K562 (cell line): ENCODE data around the gene ROM1. TPM values are rescaled to one million over a fixed set of nuclear protein-coding genes. Genes with fewer than 3 reads are reported as not detected.
A peak's percentile ranks its signal among the peaks of the same experiment; 100 is the strongest.

Source experiments
- EP400 ChIP-seq: fragments of 450-650 bp; IDR thresholded peaks from 2 replicates; pipeline ENCODE4 v1.6.1; 2017; ENCODE audit warnings: antibody characterized with exemption, mild to moderate bottlenecking, moderate library complexity
- ETV1 ChIP-seq: fragments of 450-650 bp; conservative IDR thresholded peaks from 2 replicates; pipeline ENCODE4 v1.6.1; 2016; ENCODE audit warnings: missing genetic modification characterization, control low read depth, low read depth, missing compliant biosample characterization
- HDGF ChIP-seq: fragments of 450-650 bp; IDR thresholded peaks from 2 replicates; pipeline ENCODE4 v1.6.1; 2016
- MEF2D ChIP-seq: conservative IDR thresholded peaks from 2 replicates; pipeline ENCODE4 v1.6.1; 2016; ENCODE audit warnings: low read depth, missing genetic modification characterization, missing compliant biosample characterization
- MXI1 ChIP-seq: IDR thresholded peaks from 2 replicates; pipeline ENCODE4 v1.6.1; 2011; ENCODE audit warnings: low read depth, mild to moderate bottlenecking, improper control_type of control experiment, low read length
- POLR2AphosphoS5 ChIP-seq: IDR thresholded peaks from 2 replicates; pipeline ENCODE4 v1.6.1; 2011; ENCODE audit warnings: mild to moderate bottlenecking, low read depth, low read length, moderate library complexity; ENCODE audit not compliant: control insufficient read depth, insufficient read depth
- SMAD2 ChIP-seq: fragments of 150-350 bp; IDR thresholded peaks from 2 replicates; pipeline ENCODE4 v1.6.1; 2014; ENCODE audit warnings: low read depth, mild to moderate bottlenecking, low read length
- STAG1 ChIP-seq: sonication (generic); formaldehyde crosslinking; IDR thresholded peaks from 2 replicates; pipeline ENCODE4 v1.5.0; 2020; ENCODE audit warnings: missing genetic modification reagents, borderline replicate concordance
- polyA plus RNA-seq, 8 experiments: library from polyadenylated mRNA; depleted of rRNA in 4 of 8; stranded (reverse) in 5 of 8; unstranded in 3 of 8; fragments of >200 nt; fragmentation: Nextera tagmentation in 2 of 8; fragmentation: Illumina TruSeq in 1 of 8; extraction: Ambion mirVana in 2 of 8; extraction: Trizol in 1 of 8; gene quantifications; 2 replicates each; pipeline versions ENCODE4 v1.2.1 to v1.2.3, GENCODE V29; 2011 to 2014; ENCODE audit warnings: inconsistent platforms in 1 of 8, missing spikeins in 1 of 8
- total RNA-seq, 7 experiments: library from RNA; depleted of rRNA in 6 of 7; stranded (reverse); fragments of >200 nt in 6 of 7; fragmentation: Illumina TruSeq in 2 of 7; extraction: Trizol in 2 of 7; gene quantifications; 2 replicates each; pipeline versions ENCODE4 v1.2.1 to v1.2.3, GENCODE V29; 2011 to 2021; ENCODE audit warnings: low replicate concordance in 1 of 7
- TF ChIP-seq, protein P1 (sequence below): sonication (generic); formaldehyde crosslinking; IDR thresholded peaks from 2 replicates; pipeline ENCODE4 v1.8.0; 2022; ENCODE audit warnings: mild to moderate bottlenecking, missing genetic modification reagents
- TF ChIP-seq, protein P2 (sequence below): sonication (generic); formaldehyde crosslinking; IDR thresholded peaks from 2 replicates; pipeline ENCODE4 v1.8.0; 2022; ENCODE audit warnings: mild to moderate bottlenecking, missing genetic modification reagents
- TF ChIP-seq, protein P3 (sequence below): IDR thresholded peaks from 2 replicates; pipeline ENCODE4 v1.6.1; 2011; ENCODE audit warnings: borderline replicate concordance, low read depth, mild to moderate bottlenecking, moderate library complexity, low read length; ENCODE audit not compliant: insufficient read depth, poor library complexity, severe bottlenecking
- TF ChIP-seq, protein P4 (sequence below): sonication (generic); formaldehyde crosslinking; IDR thresholded peaks from 2 replicates; pipeline ENCODE4 v1.8.0; 2022; ENCODE audit warnings: missing genetic modification reagents, mild to moderate bottlenecking, moderate library complexity, borderline replicate concordance
- TF ChIP-seq, protein P5 (sequence below), 2 experiments: fragments of 450-650 bp in 1 of 2; sonication (generic) in 1 of 2; formaldehyde crosslinking; conservative IDR thresholded peaks; 2 replicates each; pipeline versions ENCODE4 v1.4.0 to v1.8.1; 2020 to 2022; ENCODE audit warnings: mild to moderate bottlenecking in 1 of 2, missing genetic modification reagents in 1 of 2
- TF ChIP-seq, protein P6 (sequence below): fragments of 250-450 bp; sonication (Bioruptor Pico); IDR thresholded peaks from 2 replicates; pipeline ENCODE4 v1.9.0; 2021; ENCODE audit warnings: mild to moderate bottlenecking, inconsistent platforms

Gene ROM1
- total and polyA plus RNA-seq, 9 of the 15 experiments (the other 6 are each of a cell fraction or from before 2014, with no cell fraction given), result 0.75 to 4.0 (median 2.6) TPM

DNA sequence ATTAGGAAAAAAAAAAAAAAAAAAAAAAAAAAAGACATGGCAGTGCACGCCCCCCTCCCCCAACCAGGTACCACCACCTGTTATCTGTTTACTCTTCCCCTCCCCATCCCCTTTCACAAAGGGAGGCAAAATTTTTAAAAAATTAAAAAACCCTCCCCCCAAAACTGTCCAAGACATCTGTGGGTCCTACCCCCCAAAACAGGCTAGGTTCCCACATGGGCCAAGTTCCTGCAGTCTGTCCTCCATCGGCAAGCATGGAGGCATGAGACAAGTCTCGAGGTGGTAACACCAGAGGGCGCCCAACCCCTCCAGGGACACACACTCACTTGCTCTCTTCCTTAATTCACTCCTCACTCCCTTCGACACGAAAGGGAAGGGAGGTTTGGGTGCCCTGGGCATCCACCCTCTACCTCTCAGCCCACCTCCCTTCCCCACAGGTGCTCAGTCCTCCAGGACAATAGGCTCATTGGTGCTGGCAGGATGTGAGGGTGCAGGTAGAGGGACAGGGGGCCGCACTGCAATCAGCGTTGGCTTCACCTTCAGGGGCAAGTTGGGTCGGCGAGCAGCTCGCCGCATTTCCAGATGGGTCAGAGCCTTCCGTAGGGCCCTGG lies 19.5 kb upstream of the ROM1 start (continued):
- TF ChIP-seq, protein P1, sequence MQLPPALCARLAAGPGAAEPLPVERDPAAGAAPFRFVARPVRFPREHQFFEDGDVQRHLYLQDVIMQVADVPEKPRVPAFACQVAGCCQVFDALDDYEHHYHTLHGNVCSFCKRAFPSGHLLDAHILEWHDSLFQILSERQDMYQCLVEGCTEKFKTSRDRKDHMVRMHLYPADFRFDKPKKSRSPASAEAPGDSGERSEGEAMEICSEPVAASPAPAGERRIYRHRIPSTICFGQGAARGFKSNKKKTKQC (CRISPR knock-in tag), result peak; percentile 69; the same call in 1 of the 2 replicates
- TF ChIP-seq POLR2AphosphoS5 (no peak; the same call in 1 of the 2 replicates), EP400 (peak; percentile 24; the same call in 1 of the 2 replicates), HDGF (peak; percentile 77; the same call in 1 of the 2 replicates), MEF2D (no peak), STAG1 (0 out of 2 replicates have a peak, but pooled peaks have one; percentile 21), ETV1 (no peak), SMAD2 (no peak), MXI1 (peak; percentile 59; the same call in 1 of the 2 replicates)
- TF ChIP-seq, protein P2, sequence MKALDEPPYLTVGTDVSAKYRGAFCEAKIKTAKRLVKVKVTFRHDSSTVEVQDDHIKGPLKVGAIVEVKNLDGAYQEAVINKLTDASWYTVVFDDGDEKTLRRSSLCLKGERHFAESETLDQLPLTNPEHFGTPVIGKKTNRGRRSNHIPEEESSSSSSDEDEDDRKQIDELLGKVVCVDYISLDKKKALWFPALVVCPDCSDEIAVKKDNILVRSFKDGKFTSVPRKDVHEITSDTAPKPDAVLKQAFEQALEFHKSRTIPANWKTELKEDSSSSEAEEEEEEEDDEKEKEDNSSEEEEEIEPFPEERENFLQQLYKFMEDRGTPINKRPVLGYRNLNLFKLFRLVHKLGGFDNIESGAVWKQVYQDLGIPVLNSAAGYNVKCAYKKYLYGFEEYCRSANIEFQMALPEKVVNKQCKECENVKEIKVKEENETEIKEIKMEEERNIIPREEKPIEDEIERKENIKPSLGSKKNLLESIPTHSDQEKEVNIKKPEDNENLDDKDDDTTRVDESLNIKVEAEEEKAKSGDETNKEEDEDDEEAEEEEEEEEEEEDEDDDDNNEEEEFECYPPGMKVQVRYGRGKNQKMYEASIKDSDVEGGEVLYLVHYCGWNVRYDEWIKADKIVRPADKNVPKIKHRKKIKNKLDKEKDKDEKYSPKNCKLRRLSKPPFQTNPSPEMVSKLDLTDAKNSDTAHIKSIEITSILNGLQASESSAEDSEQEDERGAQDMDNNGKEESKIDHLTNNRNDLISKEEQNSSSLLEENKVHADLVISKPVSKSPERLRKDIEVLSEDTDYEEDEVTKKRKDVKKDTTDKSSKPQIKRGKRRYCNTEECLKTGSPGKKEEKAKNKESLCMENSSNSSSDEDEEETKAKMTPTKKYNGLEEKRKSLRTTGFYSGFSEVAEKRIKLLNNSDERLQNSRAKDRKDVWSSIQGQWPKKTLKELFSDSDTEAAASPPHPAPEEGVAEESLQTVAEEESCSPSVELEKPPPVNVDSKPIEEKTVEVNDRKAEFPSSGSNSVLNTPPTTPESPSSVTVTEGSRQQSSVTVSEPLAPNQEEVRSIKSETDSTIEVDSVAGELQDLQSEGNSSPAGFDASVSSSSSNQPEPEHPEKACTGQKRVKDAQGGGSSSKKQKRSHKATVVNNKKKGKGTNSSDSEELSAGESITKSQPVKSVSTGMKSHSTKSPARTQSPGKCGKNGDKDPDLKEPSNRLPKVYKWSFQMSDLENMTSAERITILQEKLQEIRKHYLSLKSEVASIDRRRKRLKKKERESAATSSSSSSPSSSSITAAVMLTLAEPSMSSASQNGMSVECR (CRISPR knock-in tag), result peak; percentile 61; the same call in 1 of the 2 replicates
- TF ChIP-seq, protein P3, sequence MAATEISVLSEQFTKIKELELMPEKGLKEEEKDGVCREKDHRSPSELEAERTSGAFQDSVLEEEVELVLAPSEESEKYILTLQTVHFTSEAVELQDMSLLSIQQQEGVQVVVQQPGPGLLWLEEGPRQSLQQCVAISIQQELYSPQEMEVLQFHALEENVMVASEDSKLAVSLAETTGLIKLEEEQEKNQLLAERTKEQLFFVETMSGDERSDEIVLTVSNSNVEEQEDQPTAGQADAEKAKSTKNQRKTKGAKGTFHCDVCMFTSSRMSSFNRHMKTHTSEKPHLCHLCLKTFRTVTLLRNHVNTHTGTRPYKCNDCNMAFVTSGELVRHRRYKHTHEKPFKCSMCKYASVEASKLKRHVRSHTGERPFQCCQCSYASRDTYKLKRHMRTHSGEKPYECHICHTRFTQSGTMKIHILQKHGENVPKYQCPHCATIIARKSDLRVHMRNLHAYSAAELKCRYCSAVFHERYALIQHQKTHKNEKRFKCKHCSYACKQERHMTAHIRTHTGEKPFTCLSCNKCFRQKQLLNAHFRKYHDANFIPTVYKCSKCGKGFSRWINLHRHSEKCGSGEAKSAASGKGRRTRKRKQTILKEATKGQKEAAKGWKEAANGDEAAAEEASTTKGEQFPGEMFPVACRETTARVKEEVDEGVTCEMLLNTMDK, result peak; percentile 67
- TF ChIP-seq, protein P4, sequence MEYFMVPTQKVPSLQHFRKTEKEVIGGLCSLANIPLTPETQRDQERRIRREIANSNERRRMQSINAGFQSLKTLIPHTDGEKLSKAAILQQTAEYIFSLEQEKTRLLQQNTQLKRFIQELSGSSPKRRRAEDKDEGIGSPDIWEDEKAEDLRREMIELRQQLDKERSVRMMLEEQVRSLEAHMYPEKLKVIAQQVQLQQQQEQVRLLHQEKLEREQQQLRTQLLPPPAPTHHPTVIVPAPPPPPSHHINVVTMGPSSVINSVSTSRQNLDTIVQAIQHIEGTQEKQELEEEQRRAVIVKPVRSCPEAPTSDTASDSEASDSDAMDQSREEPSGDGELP (CRISPR knock-in tag), result peak; percentile 35; the same call in 1 of the 2 replicates
- TF ChIP-seq, protein P5, sequence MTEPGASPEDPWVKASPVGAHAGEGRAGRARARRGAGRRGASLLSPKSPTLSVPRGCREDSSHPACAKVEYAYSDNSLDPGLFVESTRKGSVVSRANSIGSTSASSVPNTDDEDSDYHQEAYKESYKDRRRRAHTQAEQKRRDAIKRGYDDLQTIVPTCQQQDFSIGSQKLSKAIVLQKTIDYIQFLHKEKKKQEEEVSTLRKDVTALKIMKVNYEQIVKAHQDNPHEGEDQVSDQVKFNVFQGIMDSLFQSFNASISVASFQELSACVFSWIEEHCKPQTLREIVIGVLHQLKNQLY (CRISPR knock-in tag; conservative IDR thresholded peaks at IDR 0.05), result no peak
- TF ChIP-seq, protein P6, sequence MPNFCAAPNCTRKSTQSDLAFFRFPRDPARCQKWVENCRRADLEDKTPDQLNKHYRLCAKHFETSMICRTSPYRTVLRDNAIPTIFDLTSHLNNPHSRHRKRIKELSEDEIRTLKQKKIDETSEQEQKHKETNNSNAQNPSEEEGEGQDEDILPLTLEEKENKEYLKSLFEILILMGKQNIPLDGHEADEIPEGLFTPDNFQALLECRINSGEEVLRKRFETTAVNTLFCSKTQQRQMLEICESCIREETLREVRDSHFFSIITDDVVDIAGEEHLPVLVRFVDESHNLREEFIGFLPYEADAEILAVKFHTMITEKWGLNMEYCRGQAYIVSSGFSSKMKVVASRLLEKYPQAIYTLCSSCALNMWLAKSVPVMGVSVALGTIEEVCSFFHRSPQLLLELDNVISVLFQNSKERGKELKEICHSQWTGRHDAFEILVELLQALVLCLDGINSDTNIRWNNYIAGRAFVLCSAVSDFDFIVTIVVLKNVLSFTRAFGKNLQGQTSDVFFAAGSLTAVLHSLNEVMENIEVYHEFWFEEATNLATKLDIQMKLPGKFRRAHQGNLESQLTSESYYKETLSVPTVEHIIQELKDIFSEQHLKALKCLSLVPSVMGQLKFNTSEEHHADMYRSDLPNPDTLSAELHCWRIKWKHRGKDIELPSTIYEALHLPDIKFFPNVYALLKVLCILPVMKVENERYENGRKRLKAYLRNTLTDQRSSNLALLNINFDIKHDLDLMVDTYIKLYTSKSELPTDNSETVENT (CRISPR knock-in tag), result 0 out of 2 replicates have a peak, but pooled peaks have one; percentile 36
